Measurements from ENCODE around the gene TENT4A.

- TF ChIP-seq CTCF (IDR thresholded peaks at IDR 0.05) = no peak
- TF ChIP-seq POLR2A (IDR thresholded peaks at IDR 0.05) = no peak
These were observed 17.6 kb downstream of the TENT4A start for GRCh38 chr5:6730807-6731206.

All from upper lobe of left lung (tissue), 4 donors.